AG04450 (cell line): Measurements from ENCODE around the gene NF1. TPM values are rescaled to one million over a fixed set of nuclear protein-coding genes. Genes with fewer than 3 reads are reported as not detected.
"Not testable (repeated sequence)": the region's sequence is repeated elsewhere in the genome, so short reads cannot be mapped to it uniquely, and the experiment has no call there.

Experiments
- CTCF ChIA-PET: fragments of 300-600, 350-600 bp; formaldehyde crosslinking; extraction: SDS; loops from one replicate; lab custom pipeline; 2022; ENCODE audit warnings: antibody characterized with exemption, inconsistent platforms; lab: Charles Lee
- POLR2A ChIA-PET: fragments of 350-600 bp; formaldehyde crosslinking; extraction: SDS; loops from one replicate; lab custom pipeline; 2021; ENCODE audit warnings: antibody characterized with exemption, inconsistent platforms; lab: Yijun Ruan, JAX
- DNase-seq: peaks from one replicate; pipeline ENCODE4 v3.0.0-alpha.2; 2011; ENCODE audit warnings: low read depth, low spot score
- H3K27ac ChIP-seq: one replicate; pipeline ENCODE4 v1.5.1; 2012; ENCODE audit warnings: low read depth, low read length, control low read depth
- H3K27me3 ChIP-seq: one replicate; pipeline ENCODE4 v1.6.0; 2012; ENCODE audit warnings: low read length; ENCODE audit not compliant: control insufficient read depth, insufficient read depth
- H3K4me3 ChIP-seq: 2 replicates; pipeline ENCODE4 v1.5.1; 2011; ENCODE audit warnings: mild to moderate bottlenecking, low read depth, low read length, control low read depth
- H3K9me3 ChIP-seq: 2 replicates; pipeline ENCODE4 v1.5.1; 2012; ENCODE audit warnings: low read length; ENCODE audit not compliant: control insufficient read depth, insufficient read depth
- CTCF ChIP-seq: IDR thresholded peaks from 2 replicates; pipeline ENCODE4 v1.5.1; 2011; ENCODE audit warnings: low read depth, low read length, control low read depth, inconsistent platforms
- polyA plus RNA-seq: library from polyadenylated mRNA; depleted of rRNA; stranded (reverse); fragments of >200 nt; gene quantifications from 2 replicates; pipeline ENCODE4 v1.2.3, GENCODE V29; 2011

Gene NF1
- polyA plus RNA-seq, 1 experiment, result 60.5 TPM

GRCh38 chr17:31078290-31078689, 16.5 kb upstream of the NF1 start:
- TF ChIP-seq CTCF, result no peak
- POLR2A ChIA-PET, result no interaction called here

GRCh38 chr17:31079731-31080130, 15.0 kb upstream of the NF1 start:
- no peak for DNase-seq
- Histone ChIP-seq H3K4me3 (no peak overlapping the region), H3K9me3 (no peaks in the 10 kb centered on the region), H3K27ac (no peak overlapping the region), H3K27me3 (no peaks in the 10 kb centered on the region)
- ChIA-PET CTCF (interaction anchor here (1.0 kb wide), 1 partner anchor 11 kb away, joined by 3 read pairs; no protein-coding TSS in a partner anchor), POLR2A (no interaction called here)
- no peak for TF ChIP-seq CTCF

More at GRCh38 chr17:31078290-31078689, 16.5 kb upstream of the NF1 start:
- Histone ChIP-seq H3K27ac (no peak overlapping the region), H3K9me3 (no peaks in the 10 kb centered on the region), H3K27me3 (no peaks in the 10 kb centered on the region), H3K4me3 (no peak overlapping the region)
- DNase-seq, result no peak
- CTCF ChIA-PET, result no interaction called here

- no peaks in the 10 kb centered on the region for H3K9me3 ChIP-seq
- DNase-seq, result no peak
- H3K4me3 ChIP-seq, result no peak overlapping the region
- TF ChIP-seq CTCF, result no peak
- H3K27me3 ChIP-seq, result no peaks in the 10 kb centered on the region
- ChIA-PET POLR2A (no interaction called here), CTCF (no interaction called here)
- H3K27ac ChIP-seq, result no peak overlapping the region
These were observed 9.2 kb upstream of the NF1 start for GRCh38 chr17:31085563-31085962.

- no peaks in the 10 kb centered on the region for H3K27me3 ChIP-seq
- H3K27ac ChIP-seq, result no peak overlapping the region
- ChIA-PET POLR2A (no interaction called here), CTCF (no interaction called here)
- DNase-seq, result no peak
- TF ChIP-seq CTCF, result no peak
- H3K4me3 ChIP-seq, result no peak overlapping the region
- H3K9me3 ChIP-seq, result no peaks in the 10 kb centered on the region
These were observed 5.3 kb upstream of the NF1 start for GRCh38 chr17:31089471-31089870.

GRCh38 chr17:31090650-31091049, 4.1 kb upstream of the NF1 start:
- H3K4me3 ChIP-seq, H3K9me3 ChIP-seq, H3K27me3 ChIP-seq, DNase-seq, CTCF ChIA-PET, H3K27ac ChIP-seq: not testable (repeated sequence)
- POLR2A ChIA-PET, result interaction anchor here (1.0 kb wide), 1 partner anchor 38 kb away, joined by 4 read pairs; no protein-coding TSS in a partner anchor
